HG03378 (cell line): Measurements from ENCODE around the gene KLRG1.

Source experiments
- ATAC-seq: cut with Tn5 transposase; IDR thresholded peaks from one replicate; pipeline ENCODE4 v1.9.1; 2021; ENCODE audit warnings: mild to moderate bottlenecking, moderate library complexity; ENCODE audit not compliant: unreplicated experiment

KLRG1 gene

GRCh38 chr12:9039397-9039977 lies 50.1 kb downstream of the KLRG1 start:
- no peak for ATAC-seq

- no peak for ATAC-seq
These were observed 51.3 kb downstream of the KLRG1 start for GRCh38 chr12:9040484-9041186.

- no peak for ATAC-seq
These were observed 52.0 kb downstream of the KLRG1 start for GRCh38 chr12:9041321-9041720.

- no peak for ATAC-seq
These were observed 54.4 kb downstream of the KLRG1 start for GRCh38 chr12:9043766-9044165.

GRCh38 chr12:9047105-9047504 lies 57.8 kb downstream of the KLRG1 start:
- no peak for ATAC-seq

GRCh38 chr12:9048930-9049329 lies 59.6 kb downstream of the KLRG1 start:
- no peak for ATAC-seq

- ATAC-seq = no peak
These were observed 60.3 kb downstream of the KLRG1 start for GRCh38 chr12:9049520-9050133.

GRCh38 chr12:9050521-9051157 lies 61.3 kb downstream of the KLRG1 start:
- ATAC-seq = no peak

- ATAC-seq = no peak
These were observed 61.8 kb downstream of the KLRG1 start for GRCh38 chr12:9051158-9051550.

- ATAC-seq = no peak
These were observed 63.3 kb downstream of the KLRG1 start for GRCh38 chr12:9052610-9053009.
